Measurements from ENCODE around the gene OGDH. TPM values are rescaled to one million over a fixed set of nuclear protein-coding genes. Genes with fewer than 3 reads are reported as not detected.

The OGDH gene
- total RNA-seq, 1 experiment from 2014 or later, result 69.1 TPM

GRCh38 chr7:44748045-44748947, 141.9 kb downstream of the OGDH start, which contains the start of gene ZMIZ2 (continued):
- TF ChIP-seq REST (IDR thresholded peaks at IDR 0.05; ENCODE audit: low read depth) (no peak), MAX (IDR thresholded peaks at IDR 0.05) (no peak), ZBTB33 (IDR thresholded peaks at IDR 0.05; ENCODE audit: extremely low read depth, insufficient replicate concordance, low read length) (no peak), SIN3A (IDR thresholded peaks at IDR 0.05; ENCODE audit: low read depth) (no peak), ELF1 (IDR thresholded peaks at IDR 0.05; ENCODE audit: borderline replicate concordance, low read depth) (no peak)

Measured in HCT116 (cell line).